ENCODE measurements around the gene CIDEC.
"Not testable (repeated sequence)": the region's sequence is repeated elsewhere in the genome, so short reads cannot be mapped to it uniquely, and the experiment has no call there.

The CIDEC gene

GRCh38 chr3:9854291-9854940, 25.6 kb downstream of the CIDEC start:
- not testable (repeated sequence) for H3K4me1 ChIP-seq (ENCODE audit: control insufficient read depth in 1 of 2, insufficient read depth in 2 of 2, low read length in 2 of 2); H3K9me3 ChIP-seq (ENCODE audit: control insufficient read depth in 1 of 2, low read length in 2 of 2); H3K4me3 ChIP-seq (ENCODE audit: low read depth in 1 of 2, low read length in 2 of 2); H3K27ac ChIP-seq (ENCODE audit: low read length); H3K27me3 ChIP-seq (ENCODE audit: low read depth, low read length); H3K36me3 ChIP-seq (ENCODE audit: control insufficient read depth in 1 of 2, insufficient read depth in 2 of 2, low read length in 2 of 2)

- Histone ChIP-seq H3K27ac (ENCODE audit: low read length) (no peak overlapping the region), H3K9me3 (ENCODE audit: control insufficient read depth in 1 of 2, low read length in 2 of 2) (no peaks in the 10 kb centered on the region), H3K4me1 (ENCODE audit: control insufficient read depth in 1 of 2, insufficient read depth in 2 of 2, low read length in 2 of 2) (no peaks in the 10 kb centered on the region), H3K4me3 (ENCODE audit: low read depth in 1 of 2, low read length in 2 of 2) (no peak overlapping the region), H3K27me3 (ENCODE audit: low read depth, low read length) (no peaks in the 10 kb centered on the region), H3K36me3 (ENCODE audit: control insufficient read depth in 1 of 2, insufficient read depth in 2 of 2, low read length in 2 of 2) (no peaks in the 10 kb centered on the region)
Observed at GRCh38 chr3:9852528-9852927, 27.5 kb downstream of the CIDEC start.

- H3K4me1 ChIP-seq (ENCODE audit: control insufficient read depth in 1 of 2, insufficient read depth in 2 of 2, low read length in 2 of 2); H3K36me3 ChIP-seq (ENCODE audit: control insufficient read depth in 1 of 2, insufficient read depth in 2 of 2, low read length in 2 of 2); H3K9me3 ChIP-seq (ENCODE audit: control insufficient read depth in 1 of 2, low read length in 2 of 2); H3K4me3 ChIP-seq (ENCODE audit: low read depth in 1 of 2, low read length in 2 of 2); H3K27ac ChIP-seq (ENCODE audit: low read length); H3K27me3 ChIP-seq (ENCODE audit: low read depth, low read length): not testable (repeated sequence)
Observed at GRCh38 chr3:9851926-9852325, 28.1 kb downstream of the CIDEC start.

GRCh38 chr3:9851383-9851782, 28.7 kb downstream of the CIDEC start:
- H3K4me3 ChIP-seq (ENCODE audit: low read depth in 1 of 2, low read length in 2 of 2); H3K27ac ChIP-seq (ENCODE audit: low read length); H3K27me3 ChIP-seq (ENCODE audit: low read depth, low read length); H3K36me3 ChIP-seq (ENCODE audit: control insufficient read depth in 1 of 2, insufficient read depth in 2 of 2, low read length in 2 of 2); H3K9me3 ChIP-seq (ENCODE audit: control insufficient read depth in 1 of 2, low read length in 2 of 2); H3K4me1 ChIP-seq (ENCODE audit: control insufficient read depth in 1 of 2, insufficient read depth in 2 of 2, low read length in 2 of 2): not testable (repeated sequence)

GRCh38 chr3:9848860-9849259, 31.2 kb downstream of the CIDEC start:
- not testable (repeated sequence) for H3K9me3 ChIP-seq (ENCODE audit: control insufficient read depth in 1 of 2, low read length in 2 of 2); H3K4me1 ChIP-seq (ENCODE audit: control insufficient read depth in 1 of 2, insufficient read depth in 2 of 2, low read length in 2 of 2); H3K36me3 ChIP-seq (ENCODE audit: control insufficient read depth in 1 of 2, insufficient read depth in 2 of 2, low read length in 2 of 2); H3K4me3 ChIP-seq (ENCODE audit: low read depth in 1 of 2, low read length in 2 of 2); H3K27ac ChIP-seq (ENCODE audit: low read length); H3K27me3 ChIP-seq (ENCODE audit: low read depth, low read length)

GRCh38 chr3:9847870-9848269, 32.2 kb downstream of the CIDEC start:
- peaks cover 0 to 10% of the 10 kb centered on the region in 2 donors for H3K4me1 ChIP-seq (ENCODE audit: control insufficient read depth in 1 of 2, insufficient read depth in 2 of 2, low read length in 2 of 2)
- not testable (repeated sequence) for H3K27me3 ChIP-seq (ENCODE audit: low read depth, low read length); H3K27ac ChIP-seq (ENCODE audit: low read length); H3K9me3 ChIP-seq (ENCODE audit: control insufficient read depth in 1 of 2, low read length in 2 of 2); H3K36me3 ChIP-seq (ENCODE audit: control insufficient read depth in 1 of 2, insufficient read depth in 2 of 2, low read length in 2 of 2); H3K4me3 ChIP-seq (ENCODE audit: low read depth in 1 of 2, low read length in 2 of 2)

GRCh38 chr3:9846931-9847488, 33.0 kb downstream of the CIDEC start:
- H3K27ac ChIP-seq (ENCODE audit: low read length) = no peak overlapping the region
- no peaks in the 10 kb centered on the region for H3K27me3 ChIP-seq (ENCODE audit: low read depth, low read length)
- no peaks in the 10 kb centered on the region for H3K36me3 ChIP-seq (ENCODE audit: control insufficient read depth in 1 of 2, insufficient read depth in 2 of 2, low read length in 2 of 2)
- no peak overlapping the region for H3K4me3 ChIP-seq (ENCODE audit: low read depth in 1 of 2, low read length in 2 of 2)
- H3K9me3 ChIP-seq (ENCODE audit: control insufficient read depth in 1 of 2, low read length in 2 of 2) = no peaks in the 10 kb centered on the region
- H3K4me1 ChIP-seq (ENCODE audit: control insufficient read depth in 1 of 2, insufficient read depth in 2 of 2, low read length in 2 of 2) = peaks cover 0 to 11% of the 10 kb centered on the region in 2 donors

GRCh38 chr3:9846231-9846630, 33.8 kb downstream of the CIDEC start:
- Histone ChIP-seq H3K27ac (ENCODE audit: low read length) (no peak overlapping the region), H3K4me1 (ENCODE audit: control insufficient read depth in 1 of 2, insufficient read depth in 2 of 2, low read length in 2 of 2) (peaks cover 0 to 11% of the 10 kb centered on the region in 2 donors), H3K27me3 (ENCODE audit: low read depth, low read length) (no peaks in the 10 kb centered on the region)

GRCh38 chr3:9843715-9844438, 36.2 kb downstream of the CIDEC start, which contains the start of gene RPUSD3:
Gene RPUSD3, minus strand, starts transcription at chr3:9844008. Its CDS starts 18 bp downstream, at chr3:9843990.
- H3K27ac ChIP-seq (ENCODE audit: low read length) = peak within 1 kb of the TSS; percentile 80
- H3K9me3 ChIP-seq (ENCODE audit: control insufficient read depth in 1 of 2, low read length in 2 of 2) = no peaks in the 10 kb centered on the region
- H3K4me1 ChIP-seq (ENCODE audit: control insufficient read depth in 1 of 2, insufficient read depth in 2 of 2, low read length in 2 of 2) = peaks cover 0 to 11% of the 10 kb centered on the region in 2 donors
- H3K4me3 ChIP-seq (ENCODE audit: low read depth in 1 of 2, low read length in 2 of 2) = peak within 1 kb of the TSS; percentile 91 to 95
- no peaks in the 10 kb centered on the region for H3K27me3 ChIP-seq (ENCODE audit: low read depth, low read length)
- H3K36me3 ChIP-seq (ENCODE audit: control insufficient read depth in 1 of 2, insufficient read depth in 2 of 2, low read length in 2 of 2) = peaks cover 13 to 22% of the 10 kb centered on the region in 2 donors

More at GRCh38 chr3:9846231-9846630, 33.8 kb downstream of the CIDEC start:
- Histone ChIP-seq H3K9me3 (ENCODE audit: control insufficient read depth in 1 of 2, low read length in 2 of 2) (no peaks in the 10 kb centered on the region), H3K36me3 (ENCODE audit: control insufficient read depth in 1 of 2, insufficient read depth in 2 of 2, low read length in 2 of 2) (peaks cover 0 to 7% of the 10 kb centered on the region in 2 donors), H3K4me3 (ENCODE audit: low read depth in 1 of 2, low read length in 2 of 2) (no peak overlapping the region)

- H3K27me3 ChIP-seq (ENCODE audit: low read depth, low read length) = no peaks in the 10 kb centered on the region
- H3K36me3 ChIP-seq (ENCODE audit: control insufficient read depth in 1 of 2, insufficient read depth in 2 of 2, low read length in 2 of 2) = peaks cover 18 to 35% of the 10 kb centered on the region in 2 donors
- no peak overlapping the region for H3K4me3 ChIP-seq (ENCODE audit: low read depth in 1 of 2, low read length in 2 of 2)
- H3K27ac ChIP-seq (ENCODE audit: low read length) = no peak overlapping the region
- peaks cover 0 to 11% of the 10 kb centered on the region in 2 donors for H3K4me1 ChIP-seq (ENCODE audit: control insufficient read depth in 1 of 2, insufficient read depth in 2 of 2, low read length in 2 of 2)
- no peaks in the 10 kb centered on the region for H3K9me3 ChIP-seq (ENCODE audit: control insufficient read depth in 1 of 2, low read length in 2 of 2)
Observed at GRCh38 chr3:9841015-9841414, 39.0 kb downstream of the CIDEC start.

GRCh38 chr3:9838856-9839255, 41.2 kb downstream of the CIDEC start:
- peaks cover 29 to 55% of the 10 kb centered on the region in 2 donors for H3K36me3 ChIP-seq (ENCODE audit: control insufficient read depth in 1 of 2, insufficient read depth in 2 of 2, low read length in 2 of 2)

More at GRCh38 chr3:9838856-9839255, 41.2 kb downstream of the CIDEC start:
- Histone ChIP-seq H3K27me3 (ENCODE audit: low read depth, low read length) (no peaks in the 10 kb centered on the region), H3K9me3 (ENCODE audit: control insufficient read depth in 1 of 2, low read length in 2 of 2) (no peaks in the 10 kb centered on the region), H3K4me1 (ENCODE audit: control insufficient read depth in 1 of 2, insufficient read depth in 2 of 2, low read length in 2 of 2) (peaks cover 0 to 6% of the 10 kb centered on the region in 2 donors), H3K27ac (ENCODE audit: low read length) (no peak overlapping the region), H3K4me3 (ENCODE audit: low read depth in 1 of 2, low read length in 2 of 2) (no peak overlapping the region)

Data from muscle layer of duodenum (tissue), 2 donors.